GM19025 (cell line): ENCODE data around the gene ASB6.
"Not testable (repeated sequence)": the region's sequence is repeated elsewhere in the genome, so short reads cannot be mapped to it uniquely, and the experiment has no call there.

Source experiments
- ATAC-seq: cut with Tn5 transposase; IDR thresholded peaks from one replicate; pipeline ENCODE4 v1.9.1; 2021; ENCODE audit warnings: mild to moderate bottlenecking, low read depth, moderate library complexity; ENCODE audit not compliant: unreplicated experiment

The ASB6 gene

GRCh38 chr9:129669141-129669718 is 27.3 kb upstream of the ASB6 start:
- no peak for ATAC-seq

- no peak for ATAC-seq
Observed at GRCh38 chr9:129667850-129668249, 25.9 kb upstream of the ASB6 start.

- ATAC-seq, result no peak
Observed at GRCh38 chr9:129667378-129667777, 25.4 kb upstream of the ASB6 start.

- no peak for ATAC-seq
Observed at GRCh38 chr9:129666575-129666974, 24.6 kb upstream of the ASB6 start.

GRCh38 chr9:129665814-129666520 is 24.0 kb upstream of the ASB6 start:
- ATAC-seq, result no peak

GRCh38 chr9:129665389-129665775 is 23.4 kb upstream of the ASB6 start, which contains the start of gene PRRX2:
PRRX2 (plus strand) TSS chr9:129665647; CDS start chr9:129665868, 221 bp downstream.
- ATAC-seq, result no peak

- ATAC-seq, result no peak
Observed at GRCh38 chr9:129664746-129665388, 22.9 kb upstream of the ASB6 start.

- ATAC-seq, result not testable (repeated sequence)
Observed at GRCh38 chr9:129662239-129662638, 20.3 kb upstream of the ASB6 start.

GRCh38 chr9:129661029-129661428 is 19.1 kb upstream of the ASB6 start:
- ATAC-seq, result no peak

- no peak for ATAC-seq
Observed at GRCh38 chr9:129656795-129657390, 14.9 kb upstream of the ASB6 start.

- ATAC-seq, result no peak
Observed at GRCh38 chr9:129655696-129656095, 13.7 kb upstream of the ASB6 start.

- ATAC-seq, result no peak
Observed at GRCh38 chr9:129655154-129655553, 13.2 kb upstream of the ASB6 start.

- ATAC-seq, result no peak
Observed at GRCh38 chr9:129654554-129655040, 12.6 kb upstream of the ASB6 start.

GRCh38 chr9:129653823-129654553 is 12.0 kb upstream of the ASB6 start:
- ATAC-seq, result no peak

- no peak for ATAC-seq
Observed at GRCh38 chr9:129650680-129651235, 8.8 kb upstream of the ASB6 start.

GRCh38 chr9:129649726-129650679 is 8.1 kb upstream of the ASB6 start:
- ATAC-seq, result no peak

- no peak for ATAC-seq
Observed at GRCh38 chr9:129648764-129649115, 6.8 kb upstream of the ASB6 start.

GRCh38 chr9:129648092-129648763 is 6.3 kb upstream of the ASB6 start:
- no peak for ATAC-seq

- no peak for ATAC-seq
Observed at GRCh38 chr9:129647635-129648034, 5.7 kb upstream of the ASB6 start.
